SU-DHL-6 (cell line): ENCODE data around the gene ALX1.

Source experiments
- H2AFZ ChIP-seq: fragments of 200-600 bp; sonication (generic); 2 replicates; pipeline ENCODE4 v1.6.1; 2014; ENCODE audit warnings: low read depth, mild to moderate bottlenecking, moderate library complexity, mixed read lengths, antibody characterized with exemption, low read length; ENCODE audit not compliant: severe bottlenecking
- H3F3A ChIP-seq: fragments of 200-600 bp; shearing (Covaris generic); 2 replicates; pipeline ENCODE4 v1.6.0; 2016; ENCODE audit warnings: antibody characterized with exemption, mild to moderate bottlenecking; ENCODE audit not compliant: insufficient read depth
- H3K27ac ChIP-seq: fragments of 200-600 bp; sonication (generic); 2 replicates; pipeline ENCODE4 v1.5.1; 2016; ENCODE audit warnings: low read depth, mild to moderate bottlenecking, low read length, moderate library complexity, mixed read lengths
- H3K27me3 ChIP-seq: fragments of 200-600 bp; sonication (generic), shearing (Covaris generic); 2 replicates; pipeline ENCODE4 v1.6.0; 2014; ENCODE audit warnings: mild to moderate bottlenecking, low read length
- H3K36me3 ChIP-seq: fragments of 200-600 bp; sonication (generic); 2 replicates; pipeline ENCODE4 v1.6.1; 2014; ENCODE audit warnings: mild to moderate bottlenecking, low read length, mixed read lengths
- H3K4me2 ChIP-seq: fragments of 300-600, 200-600 bp; shearing (Covaris generic), sonication (generic); 2 replicates; pipeline ENCODE4 v1.6.0; 2014; ENCODE audit warnings: low read length, low read depth, mild to moderate bottlenecking; ENCODE audit not compliant: poor library complexity, severe bottlenecking
- H3K4me3 ChIP-seq: fragments of 200-600 bp; sonication (generic); 2 replicates; pipeline ENCODE4 v1.5.1; 2014; ENCODE audit warnings: antibody characterized with exemption, low read length, mild to moderate bottlenecking, mixed read lengths; ENCODE audit not compliant: insufficient read depth, poor library complexity, severe bottlenecking
- H3K79me2 ChIP-seq: fragments of 200-600 bp; sonication (generic); 2 replicates; pipeline ENCODE4 v1.6.1; 2014; ENCODE audit warnings: mild to moderate bottlenecking, low read length, moderate library complexity; ENCODE audit not compliant: insufficient read depth
- H3K9ac ChIP-seq: fragments of 200-600 bp; sonication (generic); 2 replicates; pipeline ENCODE4 v1.7.0; 2014; ENCODE audit warnings: mild to moderate bottlenecking, low read length
- H3K9me2 ChIP-seq: fragments of 200-600 bp; sonication (generic); replicated peaks from 2 replicates; pipeline ENCODE4 v1.6.1; 2014; ENCODE audit warnings: low read length; ENCODE audit not compliant: insufficient read depth
- H3K9me3 ChIP-seq: fragments of 200-600 bp; sonication (generic); 2 replicates; pipeline ENCODE4 v1.6.1; 2014; ENCODE audit warnings: low read length, mixed read lengths; ENCODE audit not compliant: insufficient read depth
- H4K20me1 ChIP-seq: fragments of 200-600 bp; sonication (generic); 2 replicates; pipeline ENCODE4 v1.6.1; 2014; ENCODE audit warnings: low read depth, mild to moderate bottlenecking, antibody characterized with exemption, low read length, moderate library complexity, mixed read lengths
- CTCF ChIP-seq: fragments of 200-600 bp; sonication (generic); IDR thresholded peaks from one replicate; pipeline ENCODE4 v1.5.1; 2017; ENCODE audit warnings: antibody characterized with exemption, mild to moderate bottlenecking, low read length, moderate library complexity; ENCODE audit not compliant: insufficient read depth, poor library complexity, severe bottlenecking
- EZH2phosphoT487 ChIP-seq: fragments of 200-600 bp; sonication (generic), shearing (Covaris generic); conservative IDR thresholded peaks from 2 replicates; pipeline ENCODE4 v1.6.1; 2018; ENCODE audit warnings: mild to moderate bottlenecking, antibody characterized with exemption, low read length, moderate library complexity, mixed read lengths

Gene ALX1

GRCh38 chr12:85280165-85280983, at the start of gene ALX1:
TSS of gene ALX1 (plus strand) at chr12:85280220. CDS start at chr12:85280262, 42 bp downstream.
- Histone ChIP-seq H3F3A (no peaks in the 10 kb centered on the region), H3K79me2 (no peaks in the 10 kb centered on the region), H3K4me2 (no peak within 1 kb of the TSS), H2AFZ (no peak within 1 kb of the TSS), H3K4me3 (no peak within 1 kb of the TSS), H3K27ac (no peak within 1 kb of the TSS), H3K27me3 (no peaks in the 10 kb centered on the region), H3K36me3 (no peaks in the 10 kb centered on the region), H3K9me2 (no peaks in the 10 kb centered on the region), H4K20me1 (no peaks in the 10 kb centered on the region), H3K9ac (no peak within 1 kb of the TSS), H3K9me3 (no peaks in the 10 kb centered on the region)
- no peak for TF ChIP-seq CTCF
- no peak for TF ChIP-seq EZH2phosphoT487

- TF ChIP-seq CTCF (no peak), EZH2phosphoT487 (no peak)
- no peaks in the 10 kb centered on the region for H3K36me3 ChIP-seq
- H3K9ac ChIP-seq = no peak overlapping the region
- H3K27me3 ChIP-seq = no peaks in the 10 kb centered on the region
- H2AFZ ChIP-seq = no peak overlapping the region
- no peak overlapping the region for H3K27ac ChIP-seq
- no peaks in the 10 kb centered on the region for H3K9me2 ChIP-seq
- no peaks in the 10 kb centered on the region for H3F3A ChIP-seq
- no peak overlapping the region for H3K4me3 ChIP-seq
- no peaks in the 10 kb centered on the region for H3K9me3 ChIP-seq
- no peaks in the 10 kb centered on the region for H3K79me2 ChIP-seq
- H4K20me1 ChIP-seq = no peaks in the 10 kb centered on the region
- no peak overlapping the region for H3K4me2 ChIP-seq
Observed at GRCh38 chr12:85237327-85237726, 42.7 kb upstream of the ALX1 start.

- Histone ChIP-seq H4K20me1 (no peaks in the 10 kb centered on the region), H3K27ac (no peak overlapping the region), H3K79me2 (no peaks in the 10 kb centered on the region), H3K4me3 (no peak overlapping the region), H3K4me2 (no peak overlapping the region), H3K36me3 (no peaks in the 10 kb centered on the region), H3K9me3 (no peaks in the 10 kb centered on the region), H2AFZ (no peak overlapping the region), H3K27me3 (no peaks in the 10 kb centered on the region), H3F3A (no peaks in the 10 kb centered on the region), H3K9ac (no peak overlapping the region), H3K9me2 (no peaks in the 10 kb centered on the region)
- no peak for TF ChIP-seq CTCF
- no peak for TF ChIP-seq EZH2phosphoT487
Observed at GRCh38 chr12:85244561-85244960, 35.5 kb upstream of the ALX1 start.
